HG03378 (cell line): ENCODE measurements around the gene KCNK1.

Experiments
- ATAC-seq: cut with Tn5 transposase; IDR thresholded peaks from one replicate; pipeline ENCODE4 v1.9.1; 2021; ENCODE audit warnings: mild to moderate bottlenecking, moderate library complexity; ENCODE audit not compliant: unreplicated experiment

Gene KCNK1

GRCh38 chr1:233695901-233696300, 82.0 kb downstream of the KCNK1 start:
- no peak for ATAC-seq

- no peak for ATAC-seq
Measured at GRCh38 chr1:233700338-233700737, 86.4 kb downstream of the KCNK1 start.

- ATAC-seq = no peak
Measured at GRCh38 chr1:233704170-233704897, 90.4 kb downstream of the KCNK1 start.

- no peak for ATAC-seq
Measured at GRCh38 chr1:233704898-233705723, 91.2 kb downstream of the KCNK1 start.

- no peak for ATAC-seq
Measured at GRCh38 chr1:233707153-233707879, 93.4 kb downstream of the KCNK1 start.

GRCh38 chr1:233707880-233708815, 94.2 kb downstream of the KCNK1 start:
- ATAC-seq = no peak

GRCh38 chr1:233710031-233710430, 96.1 kb downstream of the KCNK1 start:
- no peak for ATAC-seq

- no peak for ATAC-seq
Measured at GRCh38 chr1:233710507-233710906, 96.6 kb downstream of the KCNK1 start.

GRCh38 chr1:233714631-233715217, 100.8 kb downstream of the KCNK1 start:
- no peak for ATAC-seq

GRCh38 chr1:233718057-233718456, 104.2 kb downstream of the KCNK1 start:
- no peak for ATAC-seq

- ATAC-seq = no peak
Measured at GRCh38 chr1:233719655-233720341, 105.9 kb downstream of the KCNK1 start.

- peak; percentile 41 for ATAC-seq
Measured at GRCh38 chr1:233721004-233721595, 107.2 kb downstream of the KCNK1 start.
